Neural crest cell (in vitro differentiated cells): ENCODE measurements around the gene FHIT. TPM values are rescaled to one million over a fixed set of nuclear protein-coding genes. Genes with fewer than 3 reads are reported as not detected.

Source experiments
- DNase-seq: peaks from one replicate; pipeline ENCODE4 v3.0.0; 2021; ENCODE audit warnings: low read depth, mixed read lengths, low spot score
- H3K27ac Mint-ChIP-seq: one replicate; pipeline ENCODE4 v1.8.0; 2021; ENCODE audit warnings: mild to moderate bottlenecking, mixed read lengths; ENCODE audit not compliant: unreplicated experiment
- H3K27me3 Mint-ChIP-seq: 2 replicates; pipeline ENCODE4 v1.8.0; 2021; ENCODE audit warnings: low read depth, mild to moderate bottlenecking, mixed read lengths
- H3K36me3 Mint-ChIP-seq: 2 replicates; pipeline ENCODE4 v1.8.0; 2021; ENCODE audit warnings: low read depth, mild to moderate bottlenecking, mixed read lengths
- H3K4me1 Mint-ChIP-seq: 2 replicates; pipeline ENCODE4 v1.8.0; 2021; ENCODE audit warnings: mixed read lengths
- H3K4me3 Mint-ChIP-seq: one replicate; pipeline ENCODE4 v1.8.0; 2021; ENCODE audit warnings: mild to moderate bottlenecking, mixed read lengths
- H3K9me3 Mint-ChIP-seq: 2 replicates; pipeline ENCODE4 v1.8.0; 2021; ENCODE audit warnings: mixed read lengths
- CTCF ChIP-seq: fragments of 200-600 bp; sonication (generic); conservative IDR thresholded peaks from 2 replicates; pipeline ENCODE4 v1.5.0; 2021; ENCODE audit warnings: antibody characterized with exemption, mild to moderate bottlenecking
- total RNA-seq: library from RNA; stranded (reverse); gene quantifications from 2 replicates; pipeline ENCODE4 v1.2.1, GENCODE V29; 2021

The FHIT gene
- total RNA-seq, 1 donor from 2014 or later, result 5.2 TPM

- Mint-ChIP-seq H3K4me1 (no peaks in the 10 kb centered on the region), H3K9me3 (no peaks in the 10 kb centered on the region), H3K36me3 (no peaks in the 10 kb centered on the region), H3K27ac (no peak overlapping the region), H3K4me3 (no peak overlapping the region), H3K27me3 (no peaks in the 10 kb centered on the region)
- TF ChIP-seq CTCF, result no peak
- no peak for DNase-seq
Measured at GRCh38 chr3:60421749-60422446, 829.4 kb downstream of the FHIT start.

GRCh38 chr3:60417576-60417975, 833.7 kb downstream of the FHIT start:
- no peaks in the 10 kb centered on the region for H3K9me3 Mint-ChIP-seq
- no peak overlapping the region for H3K4me3 Mint-ChIP-seq
- H3K36me3 Mint-ChIP-seq, result no peaks in the 10 kb centered on the region
- DNase-seq, result no peak
- TF ChIP-seq CTCF, result no peak
- no peak overlapping the region for H3K27ac Mint-ChIP-seq
- H3K4me1 Mint-ChIP-seq, result no peaks in the 10 kb centered on the region
- H3K27me3 Mint-ChIP-seq, result no peaks in the 10 kb centered on the region

GRCh38 chr3:60414011-60414410, 837.2 kb downstream of the FHIT start:
- Mint-ChIP-seq H3K9me3 (no peaks in the 10 kb centered on the region), H3K36me3 (no peaks in the 10 kb centered on the region), H3K27me3 (no peaks in the 10 kb centered on the region), H3K4me1 (no peaks in the 10 kb centered on the region), H3K4me3 (no peak overlapping the region), H3K27ac (no peak overlapping the region)
- DNase-seq, result no peak
- no peak for TF ChIP-seq CTCF

- TF ChIP-seq CTCF, result no peak
- Mint-ChIP-seq H3K4me3 (no peak overlapping the region), H3K36me3 (no peaks in the 10 kb centered on the region), H3K27ac (no peak overlapping the region), H3K4me1 (no peaks in the 10 kb centered on the region), H3K27me3 (no peaks in the 10 kb centered on the region), H3K9me3 (no peaks in the 10 kb centered on the region)
- DNase-seq, result no peak
Measured at GRCh38 chr3:60413551-60413950, 837.7 kb downstream of the FHIT start.

GRCh38 chr3:60403866-60404265, 847.4 kb downstream of the FHIT start:
- Mint-ChIP-seq H3K4me1 (peaks cover 7% of the 10 kb centered on the region), H3K36me3 (no peaks in the 10 kb centered on the region), H3K27me3 (no peaks in the 10 kb centered on the region), H3K9me3 (no peaks in the 10 kb centered on the region), H3K4me3 (no peak overlapping the region), H3K27ac (no peak overlapping the region)
- no peak for TF ChIP-seq CTCF
- DNase-seq, result no peak
